H1 (cell line): ENCODE measurements around the gene TNPO3. TPM values are rescaled to one million over a fixed set of nuclear protein-coding genes. Genes with fewer than 3 reads are reported as not detected.

ENCODE experiments used
- CTCF ChIA-PET: fragments of 300-600 bp; sonication (Branson Sonifier 250); formaldehyde crosslinking; loops from one replicate; lab custom pipeline; 2021; ENCODE audit not compliant: partially characterized antibody; lab: Charles Lee
- POLR2A ChIA-PET: fragments of 300-600 bp; sonication (Branson Sonifier 250); formaldehyde crosslinking; loops from one replicate; lab custom pipeline; 2021; ENCODE audit warnings: inconsistent platforms; ENCODE audit not compliant: partially characterized antibody; lab: Charles Lee
- DNase-seq, 2 experiments: peaks; one replicate each; pipeline versions ENCODE4 v3.0.0 to v3.0.0-alpha.2; 2010 to 2022; ENCODE audit warnings: low spot score in 2 of 2, low read depth in 1 of 2, mixed read lengths in 1 of 2
- FAIRE-seq: peaks from 2 replicates; lab custom pipeline; 2011; peaks lifted over from hg19 to GRCh38; lab: Jason Lieb, UNC
- H2AFZ ChIP-seq: 2 replicates; pipeline ENCODE4 v1.8.1; 2012; ENCODE audit warnings: low read length, inconsistent platforms
- H2AK5ac ChIP-seq: 2 replicates; pipeline ENCODE4 v1.6.1; 2013; ENCODE audit warnings: low read depth, low read length
- H2BK120ac ChIP-seq: replicated peaks from 2 replicates; pipeline ENCODE3; 2013; ENCODE audit warnings: low read depth, low read length, inconsistent platforms
- H2BK12ac ChIP-seq: 2 replicates; pipeline ENCODE4 v1.6.1; 2013; ENCODE audit warnings: low read depth, low read length
- H2BK15ac ChIP-seq: 2 replicates; pipeline ENCODE4 v1.6.1; 2013; ENCODE audit warnings: low read length
- H2BK20ac ChIP-seq: 2 replicates; pipeline ENCODE4 v1.6.1; 2013; ENCODE audit warnings: low read length
- H2BK5ac ChIP-seq: 2 replicates; pipeline ENCODE4 v1.6.1; 2013; ENCODE audit warnings: low read depth, low read length
- H3K14ac ChIP-seq: 2 replicates; pipeline ENCODE4 v1.6.1; 2013; ENCODE audit warnings: inconsistent platforms; ENCODE audit not compliant: insufficient read length
- H3K18ac ChIP-seq: 2 replicates; pipeline ENCODE4 v1.6.1; 2013; ENCODE audit warnings: low read length; ENCODE audit errors: extremely low read depth
- H3K23ac ChIP-seq: 2 replicates; pipeline ENCODE4 v1.6.1; 2013; ENCODE audit warnings: inconsistent platforms; ENCODE audit not compliant: insufficient read length
- H3K23me2 ChIP-seq: 2 replicates; pipeline ENCODE4 v1.6.1; 2013; ENCODE audit warnings: low read depth, low read length
- H3K27ac ChIP-seq: 2 replicates; pipeline ENCODE4 v1.6.1; 2011; ENCODE audit warnings: low read depth, low read length, inconsistent platforms
- H3K27me3 ChIP-seq, 4 experiments: replicated peaks in 1 of 4; 1 replicate in 1 of 4; 2 replicates in 3 of 4; pipeline versions ENCODE4 v1.6.1 to v1.8.1; 2011 to 2013; ENCODE audit warnings: low read length in 3 of 4, mild to moderate bottlenecking in 3 of 4, inconsistent platforms in 2 of 4, mixed read lengths in 2 of 4, moderate library complexity in 1 of 4; ENCODE audit not compliant: control insufficient read depth in 3 of 4, insufficient read depth in 3 of 4; ENCODE audit errors: extremely low read depth in 1 of 4
- H3K36me3 ChIP-seq, 4 experiments: 2 replicates each; pipeline versions ENCODE4 v1.6.1 to v1.8.1; 2011 to 2013; ENCODE audit warnings: mild to moderate bottlenecking in 4 of 4, low read length in 3 of 4, moderate library complexity in 2 of 4, control low read depth in 1 of 4, inconsistent platforms in 1 of 4; ENCODE audit not compliant: insufficient read depth in 4 of 4, control insufficient read depth in 2 of 4
- H3K4ac ChIP-seq: replicated peaks from 2 replicates; pipeline ENCODE3; 2013; ENCODE audit warnings: low read length, low read depth, mixed read lengths, inconsistent platforms; ENCODE audit not compliant: insufficient read length
- H3K4me1 ChIP-seq, 4 experiments: replicated peaks in 1 of 4; 1 replicate in 1 of 4; 2 replicates in 3 of 4; pipeline versions ENCODE4 v1.6.1 to v1.8.1; 2011 to 2013; ENCODE audit warnings: low read length in 3 of 4, inconsistent platforms in 2 of 4, mixed read lengths in 1 of 4; ENCODE audit not compliant: insufficient read depth in 4 of 4, control insufficient read depth in 3 of 4
- H3K4me2 ChIP-seq, 2 experiments: 2 replicates each; pipeline versions ENCODE4 v1.6.1 to v1.8.1; 2011 to 2013; ENCODE audit warnings: low read depth in 2 of 2, low read length in 2 of 2, control low read depth in 1 of 2, inconsistent platforms in 1 of 2, mild to moderate bottlenecking in 1 of 2; ENCODE audit not compliant: insufficient read depth in 1 of 2
- H3K4me3 ChIP-seq, 4 experiments: fragments of 200-600, 300-600 bp in 1 of 4; sonication (generic), shearing (Covaris generic), sonication (Bioruptor Twin) in 1 of 4; 2 replicates each; pipeline versions ENCODE4 v1.5.1 to v1.8.1; 2011 to 2016; ENCODE audit warnings: low read length in 4 of 4, low read depth in 3 of 4, control low read depth in 2 of 4, inconsistent platforms in 2 of 4, mild to moderate bottlenecking in 2 of 4, mixed read lengths in 1 of 4, moderate library complexity in 1 of 4; ENCODE audit not compliant: insufficient read depth in 2 of 4; ENCODE audit errors: extremely low read depth in 1 of 4
- H3K56ac ChIP-seq: replicated peaks from 2 replicates; pipeline ENCODE3; 2013; ENCODE audit warnings: low read depth, mild to moderate bottlenecking, mixed read lengths, low read length, inconsistent platforms; ENCODE audit not compliant: insufficient read length
- H3K79me1 ChIP-seq: 2 replicates; pipeline ENCODE4 v1.6.1; 2013; ENCODE audit warnings: low read depth, low read length, control low read depth
- H3K79me2 ChIP-seq, 2 experiments: 2 replicates each; pipeline versions ENCODE4 v1.6.1 to v1.8.1; 2012 to 2013; ENCODE audit warnings: low read length in 2 of 2, mild to moderate bottlenecking in 2 of 2, inconsistent platforms in 1 of 2; ENCODE audit not compliant: insufficient read depth in 2 of 2, control insufficient read depth in 1 of 2
- H3K9ac ChIP-seq, 4 experiments: replicated peaks in 1 of 4; 1 replicate in 1 of 4; 2 replicates in 3 of 4; pipeline versions ENCODE4 v1.6.1 to v1.8.1; 2011 to 2013; ENCODE audit warnings: low read depth in 3 of 4, low read length in 3 of 4, control low read depth in 2 of 4, mild to moderate bottlenecking in 2 of 4, moderate library complexity in 2 of 4, inconsistent platforms in 1 of 4; ENCODE audit errors: extremely low read depth in 1 of 4
- H3K9me3 ChIP-seq, 2 experiments: 2 replicates each; pipeline versions ENCODE4 v1.6.1 to v1.8.1; 2012 to 2013; ENCODE audit warnings: mild to moderate bottlenecking in 2 of 2, moderate library complexity in 2 of 2, control low read depth in 1 of 2, inconsistent platforms in 1 of 2, low read depth in 1 of 2, low read length in 1 of 2, mixed read lengths in 1 of 2; ENCODE audit not compliant: insufficient read depth in 2 of 2
- H4K20me1 ChIP-seq, 2 experiments: replicated peaks in 1 of 2; 2 replicates each; pipeline versions ENCODE3 to v1.8.1; 2011 to 2013; ENCODE audit warnings: inconsistent platforms in 2 of 2, low read length in 2 of 2, mild to moderate bottlenecking in 1 of 2; ENCODE audit not compliant: insufficient read depth in 2 of 2, control insufficient read depth in 1 of 2
- H4K5ac ChIP-seq: 2 replicates; pipeline ENCODE4 v1.6.1; 2013; ENCODE audit warnings: low read length, low read depth, mixed read lengths, inconsistent platforms; ENCODE audit not compliant: insufficient read length
- H4K8ac ChIP-seq: 2 replicates; pipeline ENCODE4 v1.8.0; 2013; ENCODE audit warnings: mild to moderate bottlenecking, moderate library complexity, low read length, inconsistent platforms; ENCODE audit not compliant: insufficient read depth; ENCODE audit errors: extremely low read depth
- H4K91ac ChIP-seq: replicated peaks from 2 replicates; pipeline ENCODE3; 2013; ENCODE audit warnings: low read length, mixed read lengths, inconsistent platforms; ENCODE audit not compliant: insufficient read length
- CBX5 ChIP-seq: fragments of 300-800, 300-1000 bp; sonication (generic); IDR thresholded peaks from 2 replicates; pipeline ENCODE4 v1.7.1; 2016; ENCODE audit warnings: antibody characterized with exemption, low read length, low read depth
- CTBP2 ChIP-seq: IDR thresholded peaks from 2 replicates; pipeline ENCODE4 v1.7.0; 2011; ENCODE audit warnings: borderline replicate concordance, mild to moderate bottlenecking, moderate library complexity, mixed read lengths, low read length; ENCODE audit not compliant: insufficient read depth, insufficient read length
- SIX5 ChIP-seq: IDR thresholded peaks from 2 replicates; pipeline ENCODE4 v1.6.1; 2011; ENCODE audit warnings: mild to moderate bottlenecking, low read depth, low read length
- polyA plus RNA-seq, 7 experiments: library from polyadenylated mRNA; depleted of rRNA in 3 of 7; stranded (reverse) in 5 of 7; unstranded in 2 of 7; fragments of >200 nt in 5 of 7; fragments of 200-250 nt in 2 of 7; gene quantifications; 1 replicate in 5 of 7; 2 replicates in 1 of 7; 4 replicates in 1 of 7; pipeline versions ENCODE4 v1.2.1 to v1.2.3, GENCODE V29; 2011 to 2013; ENCODE audit warnings: missing spikeins in 2 of 7, mixed read lengths in 2 of 7
- total RNA-seq: library from RNA; stranded (reverse); fragmentation: NEBNext Ultra II Directional; extraction: Animal tissue kit (Norgen Biotek cat#: 25700); gene quantifications from 2 replicates; pipeline ENCODE4 v1.2.1, GENCODE V29; 2021

TNPO3 gene
- total and polyA plus RNA-seq, 2 of the 8 experiments (the other 6 are each of a cell fraction or from before 2014, with no cell fraction given), result 67.6 to 99.2 TPM

- Histone ChIP-seq H3K23ac (no peak overlapping the region), H4K20me1 (peaks cover 1% of the 10 kb centered on the region in 2 experiments), H4K5ac (no peak overlapping the region), H2AFZ (no peak overlapping the region), H3K27ac (no peak overlapping the region), H3K18ac (no peak overlapping the region), H3K4ac (no peak overlapping the region), H4K91ac (no peak overlapping the region), H3K23me2 (no peaks in the 10 kb centered on the region), H3K27me3 (no peaks in the 10 kb centered on the region), H3K4me2 (no peak overlapping the region), H3K4me3 (no peak overlapping the region), H2BK5ac (no peak overlapping the region), H3K56ac (no peak overlapping the region), H3K79me1 (no peaks in the 10 kb centered on the region), H2AK5ac (no peak overlapping the region), H2BK120ac (no peak overlapping the region), H4K8ac (no peak overlapping the region), H3K79me2 (no peaks in the 10 kb centered on the region), H2BK12ac (no peak overlapping the region), H3K14ac (no peak overlapping the region), H3K9me3 (no peaks in the 10 kb centered on the region), H3K4me1 (peaks cover 0 to 3% (median 1%) of the 10 kb centered on the region in 4 experiments; a peak in 2 of 7 replicates), H2BK20ac (no peak overlapping the region), H3K9ac (no peak overlapping the region), H2BK15ac (no peak overlapping the region), H3K36me3 (peaks cover 6 to 80% (median 18%) of the 10 kb centered on the region in 4 experiments)
- no peak for TF ChIP-seq CTBP2
- TF ChIP-seq SIX5, result no peak
- TF ChIP-seq CBX5, result no peak
- FAIRE-seq, result no peak
- ChIA-PET CTCF (no interaction called here), POLR2A (no interaction called here)
- no peak for DNase-seq
Observed at GRCh38 chr7:128988372-128988771, 66.5 kb downstream of the TNPO3 start.
